H9 (cell line): ENCODE measurements around the gene PIBF1. TPM values are rescaled to one million over a fixed set of nuclear protein-coding genes. Genes with fewer than 3 reads are reported as not detected.
"Not testable (repeated sequence)": the region's sequence is repeated elsewhere in the genome, so short reads cannot be mapped to it uniquely, and the experiment has no call there.

Experiments used
- DNase-seq: peaks from one replicate; pipeline ENCODE4 v3.0.0-alpha.2; 2017
- H2AFZ ChIP-seq: one replicate; pipeline ENCODE4 v1.6.1; 2013; ENCODE audit warnings: mild to moderate bottlenecking, low read length, control low read depth, moderate library complexity
- H2AK5ac ChIP-seq: 2 replicates; pipeline ENCODE4 v1.6.1; 2013; ENCODE audit warnings: low read length, control low read depth, mixed read lengths; ENCODE audit not compliant: insufficient read length
- H2BK120ac ChIP-seq: one replicate; pipeline ENCODE4 v1.6.1; 2013; ENCODE audit warnings: low read depth, mild to moderate bottlenecking, low read length, control low read depth, inconsistent platforms; ENCODE audit not compliant: poor library complexity, severe bottlenecking
- H2BK12ac ChIP-seq: 2 replicates; pipeline ENCODE4 v1.6.1; 2013; ENCODE audit warnings: low read length, control low read depth, mixed read lengths, low read depth; ENCODE audit not compliant: insufficient read length
- H2BK15ac ChIP-seq: 2 replicates; pipeline ENCODE4 v1.6.1; 2013; ENCODE audit warnings: low read depth, low read length, control low read depth
- H2BK20ac ChIP-seq: one replicate; pipeline ENCODE4 v1.6.1; 2013; ENCODE audit warnings: low read depth, mild to moderate bottlenecking, low read length, control low read depth, inconsistent platforms; ENCODE audit not compliant: poor library complexity, severe bottlenecking
- H2BK5ac ChIP-seq: 2 replicates; pipeline ENCODE4 v1.6.1; 2013; ENCODE audit warnings: low read length, control low read depth, mixed read lengths; ENCODE audit not compliant: insufficient read length
- H3K14ac ChIP-seq: 2 replicates; pipeline ENCODE4 v1.6.1; 2013; ENCODE audit warnings: low read length, control low read depth; ENCODE audit not compliant: insufficient read depth
- H3K18ac ChIP-seq: 2 replicates; pipeline ENCODE4 v1.6.1; 2013; ENCODE audit warnings: low read depth, mild to moderate bottlenecking, mixed read lengths, low read length, control low read depth; ENCODE audit not compliant: insufficient read length
- H3K23ac ChIP-seq: 2 replicates; pipeline ENCODE4 v1.6.1; 2013; ENCODE audit warnings: low read length, control low read depth, mixed read lengths, low read depth; ENCODE audit not compliant: insufficient read length
- H3K23me2 ChIP-seq: 2 replicates; pipeline ENCODE4 v1.6.1; 2013; ENCODE audit warnings: low read depth, mild to moderate bottlenecking, mixed read lengths, low read length, control low read depth; ENCODE audit not compliant: insufficient read length, poor library complexity, severe bottlenecking
- H3K27ac ChIP-seq: 2 replicates; pipeline ENCODE4 v1.5.1; 2013; ENCODE audit warnings: low read length, control low read depth, mixed read lengths, low read depth; ENCODE audit not compliant: insufficient read length
- H3K27me3 ChIP-seq: 2 replicates; pipeline ENCODE4 v1.6.1; 2013; ENCODE audit warnings: low read length, control low read depth, inconsistent platforms; ENCODE audit not compliant: insufficient read depth
- H3K4ac ChIP-seq: 2 replicates; pipeline ENCODE4 v1.6.1; 2013; ENCODE audit warnings: low read depth, mild to moderate bottlenecking, control low read depth, inconsistent platforms, low read length, moderate library complexity
- H3K4me1 ChIP-seq: 2 replicates; pipeline ENCODE4 v1.6.1; 2013; ENCODE audit warnings: low read length, control low read depth, inconsistent platforms; ENCODE audit not compliant: insufficient read depth
- H3K4me2 ChIP-seq: 2 replicates; pipeline ENCODE4 v1.6.1; 2013; ENCODE audit warnings: low read length, control low read depth, mixed read lengths; ENCODE audit not compliant: insufficient read length, insufficient read depth
- H3K56ac ChIP-seq: 2 replicates; pipeline ENCODE4 v1.6.1; 2013; ENCODE audit warnings: low read depth, mild to moderate bottlenecking, mixed read lengths, low read length, control low read depth; ENCODE audit not compliant: insufficient read length
- H3K79me1 ChIP-seq: 2 replicates; pipeline ENCODE4 v1.6.1; 2013; ENCODE audit warnings: low read depth, mild to moderate bottlenecking, moderate library complexity, low read length, control low read depth, inconsistent platforms; ENCODE audit not compliant: insufficient read depth, poor library complexity, severe bottlenecking
- H3K79me2 ChIP-seq: 2 replicates; pipeline ENCODE4 v1.6.1; 2013; ENCODE audit warnings: low read length, control low read depth, inconsistent platforms; ENCODE audit not compliant: insufficient read depth
- H3K9ac ChIP-seq: 2 replicates; pipeline ENCODE4 v1.6.1; 2013; ENCODE audit warnings: low read length, control low read depth, mixed read lengths; ENCODE audit not compliant: insufficient read length; ENCODE audit errors: extremely low read depth
- H3K9me3 ChIP-seq: one replicate; pipeline ENCODE4 v1.6.1; 2013; ENCODE audit warnings: low read depth, low read length, inconsistent platforms; ENCODE audit not compliant: control insufficient read depth
- H3T11ph ChIP-seq: one replicate; pipeline ENCODE4 v1.6.1; 2013; ENCODE audit warnings: mild to moderate bottlenecking, low read length, control low read depth, inconsistent platforms
- H4K20me1 ChIP-seq: one replicate; pipeline ENCODE4 v1.6.1; 2013; ENCODE audit not compliant: control insufficient read depth, insufficient read length, insufficient read depth
- H4K5ac ChIP-seq: 2 replicates; pipeline ENCODE4 v1.6.1; 2013; ENCODE audit warnings: low read depth, mild to moderate bottlenecking, mixed read lengths, low read length, control low read depth; ENCODE audit not compliant: insufficient read length
- H4K8ac ChIP-seq: replicated peaks from 2 replicates; pipeline ENCODE4 v1.6.1; 2013; ENCODE audit warnings: low read length, control low read depth, mixed read lengths, low read depth; ENCODE audit not compliant: insufficient read length
- H4K91ac ChIP-seq: 2 replicates; pipeline ENCODE4 v1.6.1; 2013; ENCODE audit warnings: low read depth, mild to moderate bottlenecking, moderate library complexity, mixed read lengths, low read length, control low read depth; ENCODE audit not compliant: insufficient read length
- H3K27ac Mint-ChIP-seq, 3 experiments: 2 replicates in 2 of 3; 3 replicates in 1 of 3; pipeline ENCODE4 v1.8.0; 2020 to 2021; ENCODE audit warnings: mixed read lengths in 3 of 3, mild to moderate bottlenecking in 1 of 3, moderate library complexity in 1 of 3
- H3K27me3 Mint-ChIP-seq: 2 replicates; pipeline ENCODE4 v1.8.0; 2021; ENCODE audit warnings: low read depth, mild to moderate bottlenecking, moderate library complexity, mixed read lengths
- H3K36me3 Mint-ChIP-seq, 3 experiments: 2 replicates in 2 of 3; 3 replicates in 1 of 3; pipeline ENCODE4 v1.8.0; 2020 to 2021; ENCODE audit warnings: low read depth in 3 of 3, mixed read lengths in 3 of 3; ENCODE audit not compliant: insufficient read depth in 1 of 3
- H3K4me1 Mint-ChIP-seq, 2 experiments: 2 replicates each; pipeline ENCODE4 v1.8.0; 2020; ENCODE audit warnings: mixed read lengths in 2 of 2
- H3K4me3 Mint-ChIP-seq, 2 experiments: 2 replicates in 1 of 2; 3 replicates in 1 of 2; pipeline ENCODE4 v1.8.0; 2020 to 2021; ENCODE audit warnings: mild to moderate bottlenecking in 2 of 2, mixed read lengths in 2 of 2, moderate library complexity in 1 of 2
- H3K9me3 Mint-ChIP-seq, 2 experiments: 2 replicates in 1 of 2; 3 replicates in 1 of 2; pipeline ENCODE4 v1.8.0; 2020; ENCODE audit warnings: mild to moderate bottlenecking in 2 of 2, mixed read lengths in 2 of 2, moderate library complexity in 1 of 2
- CTCF ChIP-seq: fragments of 200-600 bp; sonication (generic); conservative IDR thresholded peaks from 3 replicates; pipeline ENCODE4 v1.8.0; 2021; ENCODE audit warnings: antibody characterized with exemption, mild to moderate bottlenecking
- WGBS: extraction: QIAGEN DNeasy Blood & Tissue Kit; methylation state at CpG from one replicate; pipeline ENCODE4 v1.1.7; 2013; ENCODE audit warnings: missing lambda C conversion rate, low lambda C conversion rate, mixed read lengths; ENCODE audit not compliant: insufficient read length; ENCODE audit errors: extremely low coverage; 5-methylcytosine and 5-hydroxymethylcytosine counted together
- total RNA-seq: library from RNA; stranded (reverse); gene quantifications from 2 replicates; pipeline ENCODE4 v1.2.1, GENCODE V29; 2021

The PIBF1 gene
- total RNA-seq, 1 experiment from 2014 or later: 12.7 TPM

DNA sequence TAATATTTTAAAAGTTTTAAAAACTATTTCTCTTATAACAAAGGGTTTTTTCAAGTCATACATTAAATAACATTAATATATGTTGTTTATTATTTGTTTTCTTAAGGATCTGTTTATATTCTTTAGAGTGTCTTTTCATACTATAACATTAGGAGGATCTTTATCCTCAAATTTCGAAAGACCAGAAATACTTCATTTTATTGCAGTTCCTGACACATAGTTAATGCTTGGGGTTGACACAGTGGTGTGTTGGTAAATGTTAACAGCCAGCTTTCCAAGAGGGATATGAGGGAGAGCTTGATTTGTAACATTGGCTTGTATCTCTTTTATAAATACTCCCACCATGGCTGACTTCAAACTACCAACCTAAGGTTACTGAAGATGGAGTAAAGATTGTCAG is 150.3 kb downstream of the PIBF1 start:
- H4K20me1 ChIP-seq: no peaks in the 10 kb centered on the region
- Mint-ChIP-seq H3K36me3 (peaks cover 0 to 4% (median 3%) of the 10 kb centered on the region in 3 experiments; a peak in 3 of 7 replicates), H3K27ac (no peak overlapping the region), H3K27me3 (no peaks in the 10 kb centered on the region), H3K4me3 (no peak overlapping the region), H3K4me1 (no peaks in the 10 kb centered on the region), H3K9me3 (no peaks in the 10 kb centered on the region)
- H3K4ac ChIP-seq: no peak overlapping the region
- H3K27me3 ChIP-seq: no peaks in the 10 kb centered on the region
- no peak overlapping the region for H3K14ac ChIP-seq
- H4K91ac ChIP-seq: no peak overlapping the region
- WGBS: no CpG with 5 or more reads among the region's 1 CpG
- no peak overlapping the region for H3K9ac ChIP-seq
- no peak overlapping the region for H3K4me2 ChIP-seq
- no peak for DNase-seq
- no peak overlapping the region for H2BK120ac ChIP-seq
- H2BK5ac ChIP-seq: no peak overlapping the region
- no peak overlapping the region for H2AFZ ChIP-seq
- H4K5ac ChIP-seq: no peak overlapping the region
- H2BK20ac ChIP-seq: no peak overlapping the region
- H3K18ac ChIP-seq: no peak overlapping the region
- H3K79me1 ChIP-seq: no peaks in the 10 kb centered on the region
- H2BK12ac ChIP-seq: no peak overlapping the region
- no peaks in the 10 kb centered on the region for H3K4me1 ChIP-seq
- H3K79me2 ChIP-seq: no peaks in the 10 kb centered on the region
- TF ChIP-seq CTCF: no peak
- no peak overlapping the region for H3T11ph ChIP-seq
- no peaks in the 10 kb centered on the region for H3K9me3 ChIP-seq
- no peak overlapping the region for H3K23ac ChIP-seq
- H2AK5ac ChIP-seq: no peak overlapping the region
- no peaks in the 10 kb centered on the region for H3K23me2 ChIP-seq
- no peak overlapping the region for H3K27ac ChIP-seq
- no peak overlapping the region for H3K56ac ChIP-seq
- no peak overlapping the region for H2BK15ac ChIP-seq
- no peak overlapping the region for H4K8ac ChIP-seq

DNA sequence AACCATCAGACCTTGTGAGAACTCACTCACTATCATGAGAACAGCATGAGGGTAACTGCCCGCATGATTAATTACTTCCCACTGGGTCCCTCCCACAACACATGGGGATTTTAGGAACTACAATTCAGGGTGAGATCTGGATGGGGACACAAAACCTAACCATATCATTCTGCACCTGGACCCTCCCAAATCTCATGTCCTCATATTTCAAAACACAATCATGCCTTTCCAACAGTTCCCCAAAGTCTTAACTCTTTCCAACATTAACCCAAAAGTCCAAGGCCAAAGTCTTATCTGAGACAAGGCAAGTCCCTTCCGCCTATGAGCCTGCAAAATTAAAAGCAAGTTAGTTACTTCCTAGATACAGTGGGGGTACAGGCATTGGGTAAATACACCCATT is 164.3 kb downstream of the PIBF1 start:
- H2BK15ac ChIP-seq: not testable (repeated sequence)

More for the DNA sequence above, 164.3 kb downstream of the PIBF1 start:
- H2BK20ac ChIP-seq, H2AFZ ChIP-seq, H3K27me3 Mint-ChIP-seq, H3K14ac ChIP-seq, H3T11ph ChIP-seq, H4K8ac ChIP-seq, H3K23me2 ChIP-seq, H3K56ac ChIP-seq, H3K4me2 ChIP-seq, DNase-seq, H3K4me1 ChIP-seq, H4K91ac ChIP-seq, H2AK5ac ChIP-seq, H3K9me3 ChIP-seq, H4K20me1 ChIP-seq, H3K18ac ChIP-seq, H3K4ac ChIP-seq, H3K27ac ChIP-seq, H3K27ac Mint-ChIP-seq, H3K9ac ChIP-seq, H3K79me2 ChIP-seq, H3K27me3 ChIP-seq, H2BK12ac ChIP-seq, H2BK120ac ChIP-seq, H4K5ac ChIP-seq, H3K23ac ChIP-seq, H3K4me1 Mint-ChIP-seq, H3K4me3 Mint-ChIP-seq, H3K79me1 ChIP-seq, H2BK5ac ChIP-seq: not testable (repeated sequence)
- WGBS: no CpG with 5 or more reads among the region's 2 CpGs
- Mint-ChIP-seq H3K9me3 (peaks cover 6 to 11% of the 10 kb centered on the region in 2 experiments; a peak in 4 of 5 replicates), H3K36me3 (peaks cover 14 to 32% (median 31%) of the 10 kb centered on the region in 3 experiments; a peak in 6 of 7 replicates)
